Right lobe of liver (tissue), 6 donors: ENCODE results near the gene PGAM5. TPM values are rescaled to one million over a fixed set of nuclear protein-coding genes. Genes with fewer than 3 reads are reported as not detected.
A peak's percentile ranks its signal among the peaks of the same experiment; 100 is the strongest.

Experiments used
- ATAC-seq, 4 donors: fragments of 200-7000 bp; cut with Tn5 transposase; one replicate each; pipeline ENCODE4 v1.9.1; 2020; ENCODE audit warnings: mild to moderate bottlenecking in 4 of 4, moderate library complexity in 4 of 4
- DNase-seq, 3 donors: peaks; one replicate each; pipeline ENCODE4 v3.0.0-alpha.2; 2020
- H3K27ac ChIP-seq, 3 donors: fragments of 200-600 bp; one replicate each; pipeline ENCODE4 v1.8.0; 2022
- H3K27me3 ChIP-seq, 2 donors: fragments of 200-600 bp; one replicate each; pipeline ENCODE4 v1.8.0; 2022
- H3K36me3 ChIP-seq, 4 donors: fragments of 200-600 bp; sonication (generic) in 1 of 4; one replicate each; pipeline versions ENCODE4 v1.5.1 to v1.8.0; 2017 to 2022; ENCODE audit warnings: control low read depth in 1 of 4
- H3K4me1 ChIP-seq, 4 donors: fragments of 200-600 bp; sonication (generic) in 1 of 4; one replicate each; pipeline versions ENCODE4 v1.5.1 to v1.8.0; 2017 to 2022; ENCODE audit warnings: control low read depth in 1 of 4
- H3K4me3 ChIP-seq, 3 donors: fragments of 200-600 bp; one replicate each; pipeline ENCODE4 v1.8.0; 2022
- H3K9me3 ChIP-seq, 4 donors: fragments of 200-600 bp; sonication (generic) in 1 of 4; one replicate each; pipeline versions ENCODE4 v1.5.1 to v1.8.0; 2017 to 2022; ENCODE audit warnings: control low read depth in 1 of 4
- POLR2A ChIP-seq: fragments of 450-650 bp; IDR thresholded peaks from one replicate; pipeline ENCODE4 v1.6.1; 2017; ENCODE audit warnings: antibody characterized with exemption, mild to moderate bottlenecking
- whole genome bisulfite sequencing: methylation state at CpG from one replicate; pipeline ENCODE4 v1.1.6; 2018; ENCODE audit warnings: low coverage, low lambda C conversion rate; ENCODE audit not compliant: insufficient coverage; ENCODE audit errors: missing lambda C conversion rate; 5-methylcytosine and 5-hydroxymethylcytosine counted together
- intact Hi-C, 2 donors: fragments of 100-400 bp; cut with DNase I; formaldehyde crosslinking; loops; one replicate each; pipeline versions ENCODE4 v1.11.2 to v1.14.1; 2022
- total RNA-seq, 6 experiments: library from RNA; depleted of rRNA in 2 of 6; stranded (reverse); fragments of >200 nt in 2 of 6; fragmentation: NEBNext Ultra II Directional in 3 of 6; extraction: Animal tissue kit (Norgen Biotek cat#: 25700) in 3 of 6; gene quantifications; one replicate each; pipeline versions ENCODE4 v1.1.0 to v1.2.4, GENCODE V29; 2016 to 2023
- TF ChIP-seq, protein P1 (sequence below), 4 donors: fragments of 200-600 bp in 3 of 4; fragments of 450-650 bp in 1 of 4; IDR thresholded peaks; one replicate each; pipeline versions ENCODE4 v1.5.1 to v1.8.0; 2016 to 2022; ENCODE audit warnings: antibody characterized with exemption in 4 of 4, mild to moderate bottlenecking in 2 of 4
- donor health status: DM: no; HTN: yes; CAD: no.
- donor health status: DM: no; HTN: no; CAD: no.
- donor health status: DM: no; HTN: no; CAD: no.
- donor health status: DM: no; HTN: yes; CAD: no.
- donor health status: DM: no; HTN: yes; CAD: no.

The PGAM5 gene
- total RNA-seq, 6 experiments from 2014 or later, result 22.7 to 50.7 (median 27.6) TPM

DNA sequence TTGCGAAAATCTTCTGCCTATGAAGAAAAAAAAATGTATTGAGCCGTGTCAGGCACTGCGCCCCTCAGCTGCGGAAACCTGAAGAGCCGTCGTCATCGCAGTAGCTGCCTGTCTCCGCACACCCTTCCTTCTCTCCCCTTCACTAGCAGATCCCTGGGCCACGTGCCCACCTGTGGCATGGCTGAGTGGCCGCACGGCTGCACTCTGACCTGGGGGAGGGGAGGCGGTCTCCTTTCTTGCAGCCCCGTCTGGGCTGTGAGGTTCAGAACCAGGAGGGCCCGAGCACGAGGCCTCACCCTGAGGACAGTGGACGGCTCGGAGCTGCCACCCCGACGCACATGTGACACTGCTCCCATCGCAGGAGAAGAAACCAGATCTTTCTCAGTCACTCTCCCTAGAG, 24.9 kb downstream of the PGAM5 start:
- TF ChIP-seq, protein P1, sequence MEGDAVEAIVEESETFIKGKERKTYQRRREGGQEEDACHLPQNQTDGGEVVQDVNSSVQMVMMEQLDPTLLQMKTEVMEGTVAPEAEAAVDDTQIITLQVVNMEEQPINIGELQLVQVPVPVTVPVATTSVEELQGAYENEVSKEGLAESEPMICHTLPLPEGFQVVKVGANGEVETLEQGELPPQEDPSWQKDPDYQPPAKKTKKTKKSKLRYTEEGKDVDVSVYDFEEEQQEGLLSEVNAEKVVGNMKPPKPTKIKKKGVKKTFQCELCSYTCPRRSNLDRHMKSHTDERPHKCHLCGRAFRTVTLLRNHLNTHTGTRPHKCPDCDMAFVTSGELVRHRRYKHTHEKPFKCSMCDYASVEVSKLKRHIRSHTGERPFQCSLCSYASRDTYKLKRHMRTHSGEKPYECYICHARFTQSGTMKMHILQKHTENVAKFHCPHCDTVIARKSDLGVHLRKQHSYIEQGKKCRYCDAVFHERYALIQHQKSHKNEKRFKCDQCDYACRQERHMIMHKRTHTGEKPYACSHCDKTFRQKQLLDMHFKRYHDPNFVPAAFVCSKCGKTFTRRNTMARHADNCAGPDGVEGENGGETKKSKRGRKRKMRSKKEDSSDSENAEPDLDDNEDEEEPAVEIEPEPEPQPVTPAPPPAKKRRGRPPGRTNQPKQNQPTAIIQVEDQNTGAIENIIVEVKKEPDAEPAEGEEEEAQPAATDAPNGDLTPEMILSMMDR (IDR thresholded peaks at IDR 0.05), result no peak
- no peak for TF ChIP-seq POLR2A
- Histone ChIP-seq H3K9me3 (no peaks in the 10 kb centered on the region), H3K27ac (no peak overlapping the region), H3K4me1 (no peaks in the 10 kb centered on the region), H3K36me3 (peaks cover 0 to 61% (median 37%) of the 10 kb centered on the region in 4 donors), H3K27me3 (no peaks in the 10 kb centered on the region), H3K4me3 (no peak overlapping the region)
- DNase-seq, result no peak
- intact Hi-C loops, result no loop called here
- ATAC-seq, result no peak
- WGBS, result 92% methylated on average over 10 of the region's 20 CpGs

DNA sequence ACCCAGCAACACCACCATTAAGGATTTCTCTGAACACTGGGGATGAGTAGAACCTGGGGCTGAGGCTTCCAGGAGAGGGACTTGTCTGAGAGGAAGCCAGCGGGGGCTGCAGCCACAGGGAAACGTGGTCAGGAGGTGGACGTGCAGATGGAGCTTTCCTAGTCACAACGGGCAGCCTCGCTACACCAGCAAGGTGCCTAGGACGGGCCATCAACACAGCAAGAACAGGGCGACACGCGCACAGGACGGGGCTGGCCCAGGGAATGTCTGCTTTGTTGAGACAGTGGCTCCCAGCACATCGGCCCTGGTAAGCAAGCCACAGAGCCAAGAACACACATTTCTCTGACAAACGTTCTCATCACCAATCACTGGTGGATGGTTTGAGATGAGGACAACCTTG, 25.7 kb downstream of the PGAM5 start:
- Histone ChIP-seq H3K9me3 (no peaks in the 10 kb centered on the region), H3K36me3 (peaks cover 0 to 70% (median 43%) of the 10 kb centered on the region in 4 donors), H3K4me3 (no peak overlapping the region), H3K27ac (no peak overlapping the region), H3K27me3 (no peaks in the 10 kb centered on the region), H3K4me1 (no peaks in the 10 kb centered on the region)
- intact Hi-C loops, result no loop called here
- no peak for TF ChIP-seq POLR2A
- TF ChIP-seq, protein P1 (IDR thresholded peaks at IDR 0.05), result no peak
- peak in 1 of 4 donors; percentile 12 for ATAC-seq
- DNase-seq, result no peak
- 97% methylated on average over 6 of the region's 12 CpGs for WGBS

DNA sequence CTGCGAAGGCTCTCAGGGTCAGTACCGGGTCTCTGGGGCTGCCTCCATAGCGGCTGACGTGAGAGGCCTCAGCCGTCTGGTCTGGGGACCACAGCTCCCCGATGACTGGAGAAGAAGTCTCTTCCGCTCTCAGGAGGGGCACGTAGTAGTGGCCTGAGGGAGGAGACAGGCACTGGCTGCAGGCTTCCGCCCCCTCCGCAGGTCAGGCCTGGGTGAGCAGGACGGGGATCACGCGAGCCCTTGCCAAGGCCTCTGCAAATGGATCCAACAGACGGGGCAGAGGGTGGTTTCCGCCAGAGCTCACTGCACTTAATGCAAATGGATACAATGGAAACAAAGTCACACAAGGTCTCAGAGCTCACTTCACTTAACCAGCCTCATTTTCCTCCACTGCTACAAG, 26.3 kb downstream of the PGAM5 start:
- Histone ChIP-seq H3K4me1 (no peaks in the 10 kb centered on the region), H3K4me3 (no peak overlapping the region), H3K9me3 (no peaks in the 10 kb centered on the region), H3K27ac (no peak overlapping the region), H3K36me3 (peaks cover 0 to 71% (median 44%) of the 10 kb centered on the region in 4 donors), H3K27me3 (no peaks in the 10 kb centered on the region)
- 94% methylated on average over 8 of the region's 15 CpGs for WGBS
- no peak for TF ChIP-seq POLR2A
- TF ChIP-seq, protein P1 (IDR thresholded peaks at IDR 0.05), result no peak
- ATAC-seq (peak in 1 of 4 donors; percentile 16), DNase-seq (no peak)
- intact Hi-C loops, result no loop called here

DNA sequence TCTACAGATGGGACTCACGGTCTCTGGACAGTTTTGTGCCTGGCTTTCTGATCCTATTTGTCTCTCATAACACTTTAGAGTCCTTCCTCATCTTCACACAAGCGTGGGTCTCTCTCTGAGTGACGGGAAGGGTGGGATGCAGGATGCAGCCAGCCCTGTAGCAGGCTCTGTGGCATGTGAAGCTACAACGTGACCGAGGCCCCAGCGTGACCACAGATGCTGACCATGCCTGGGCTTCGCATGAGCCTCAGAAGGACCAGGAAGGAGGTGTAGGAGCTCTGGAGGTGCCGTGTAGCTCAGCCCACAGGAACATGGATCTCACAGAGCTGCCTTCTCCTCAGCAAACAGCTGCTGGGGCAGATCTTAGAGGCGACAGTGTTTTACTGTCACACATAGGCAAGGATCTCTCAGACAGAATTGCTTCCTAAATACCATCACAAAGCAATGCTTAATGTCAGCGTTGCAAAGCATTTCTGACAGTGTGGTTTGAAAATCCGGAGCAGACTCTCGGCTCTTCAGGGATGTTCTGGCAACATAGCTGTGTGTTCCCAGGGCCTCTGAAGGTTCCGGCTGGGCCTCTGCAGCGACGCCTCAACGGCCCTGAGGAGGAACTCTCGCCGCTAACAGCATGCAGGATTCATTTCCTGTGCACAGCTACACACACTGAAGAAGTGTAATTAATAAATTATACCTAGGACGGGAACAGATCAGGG, 29.1 kb downstream of the PGAM5 start:
- DNase-seq (peak in 1 of 3 donors; percentile 8), ATAC-seq (no peak)
- H3K4me3 ChIP-seq, result no peak overlapping the region
- H3K4me1 ChIP-seq, result no peaks in the 10 kb centered on the region
- H3K27me3 ChIP-seq, result no peaks in the 10 kb centered on the region
- WGBS, result 96% methylated on average over 9 of the region's 19 CpGs
- no peak overlapping the region for H3K27ac ChIP-seq
- H3K9me3 ChIP-seq, result no peaks in the 10 kb centered on the region
- peaks cover 7 to 83% (median 40%) of the 10 kb centered on the region in 4 donors for H3K36me3 ChIP-seq
- TF ChIP-seq, protein P1 (IDR thresholded peaks at IDR 0.05), result no peak
- TF ChIP-seq POLR2A, result no peak
- intact Hi-C loops, result no loop called here
